Measurements from ENCODE around the gene TMEM179.
"Not testable (repeated sequence)": the region's sequence is repeated elsewhere in the genome, so short reads cannot be mapped to it uniquely, and the experiment has no call there.

TMEM179 gene

GRCh38 chr14:104604458-104605449 is at the start of gene TMEM179:
TSS of gene TMEM179 (minus strand) at chr14:104604772. CDS start at chr14:104604741, 31 bp downstream.
- Histone ChIP-seq H4K20me1 (ENCODE audit: control insufficient read depth, insufficient read depth, low read depth, low read length) (no peaks in the 10 kb centered on the region), H3K4me1 (ENCODE audit: control insufficient read depth, low read length) (no peaks in the 10 kb centered on the region), H3F3A (ENCODE audit: control insufficient read depth, insufficient read depth) (no peaks in the 10 kb centered on the region), H3K4me2 (ENCODE audit: low read length) (no peak within 1 kb of the TSS), H3K79me2 (ENCODE audit: control insufficient read depth, low read length) (no peaks in the 10 kb centered on the region), H3K27ac (ENCODE audit: low read depth, low read length) (no peak within 1 kb of the TSS), H3K4me3 (ENCODE audit: low read length) (no peak within 1 kb of the TSS), H3K9me3 (ENCODE audit: control insufficient read depth, insufficient read depth, low read length) (no peaks in the 10 kb centered on the region), H3K36me3 (ENCODE audit: control insufficient read depth, low read length) (no peaks in the 10 kb centered on the region), H3K9me2 (replicated peaks; ENCODE audit: control insufficient read depth, low read length) (no peaks in the 10 kb centered on the region), H3K27me3 (ENCODE audit: control insufficient read depth, low read length) (no peaks in the 10 kb centered on the region)
- TF ChIP-seq CTCF (IDR thresholded peaks at IDR 0.05; ENCODE audit: low read depth, low read length, poor library complexity, severe bottlenecking), result no peak
- TF ChIP-seq EZH2phosphoT487 (IDR thresholded peaks at IDR 0.05; ENCODE audit: borderline replicate concordance, low read length), result no peak

- H3K4me2 ChIP-seq (ENCODE audit: low read length), result no peak overlapping the region
- no peaks in the 10 kb centered on the region for H3K9me2 ChIP-seq (replicated peaks; ENCODE audit: control insufficient read depth, low read length)
- H3K4me1 ChIP-seq (ENCODE audit: control insufficient read depth, low read length), result peaks cover 54% of the 10 kb centered on the region
- no peak for TF ChIP-seq CTCF (IDR thresholded peaks at IDR 0.05; ENCODE audit: low read depth, low read length, poor library complexity, severe bottlenecking)
- no peaks in the 10 kb centered on the region for H3K79me2 ChIP-seq (ENCODE audit: control insufficient read depth, low read length)
- no peaks in the 10 kb centered on the region for H4K20me1 ChIP-seq (ENCODE audit: control insufficient read depth, insufficient read depth, low read depth, low read length)
- H3K36me3 ChIP-seq (ENCODE audit: control insufficient read depth, low read length), result peaks cover 4% of the 10 kb centered on the region
- H3K9me3 ChIP-seq (ENCODE audit: control insufficient read depth, insufficient read depth, low read length), result peaks cover 24% of the 10 kb centered on the region; the same call in 1 of the 2 replicates
- H3K4me3 ChIP-seq (ENCODE audit: low read length), result no peak overlapping the region
- H3F3A ChIP-seq (ENCODE audit: control insufficient read depth, insufficient read depth), result peaks cover 34% of the 10 kb centered on the region
- no peak overlapping the region for H3K27ac ChIP-seq (ENCODE audit: low read depth, low read length)
- H3K27me3 ChIP-seq (ENCODE audit: control insufficient read depth, low read length), result no peaks in the 10 kb centered on the region
Measured at GRCh38 chr14:104654119-104654518, 49.5 kb upstream of the TMEM179 start.

DNA sequence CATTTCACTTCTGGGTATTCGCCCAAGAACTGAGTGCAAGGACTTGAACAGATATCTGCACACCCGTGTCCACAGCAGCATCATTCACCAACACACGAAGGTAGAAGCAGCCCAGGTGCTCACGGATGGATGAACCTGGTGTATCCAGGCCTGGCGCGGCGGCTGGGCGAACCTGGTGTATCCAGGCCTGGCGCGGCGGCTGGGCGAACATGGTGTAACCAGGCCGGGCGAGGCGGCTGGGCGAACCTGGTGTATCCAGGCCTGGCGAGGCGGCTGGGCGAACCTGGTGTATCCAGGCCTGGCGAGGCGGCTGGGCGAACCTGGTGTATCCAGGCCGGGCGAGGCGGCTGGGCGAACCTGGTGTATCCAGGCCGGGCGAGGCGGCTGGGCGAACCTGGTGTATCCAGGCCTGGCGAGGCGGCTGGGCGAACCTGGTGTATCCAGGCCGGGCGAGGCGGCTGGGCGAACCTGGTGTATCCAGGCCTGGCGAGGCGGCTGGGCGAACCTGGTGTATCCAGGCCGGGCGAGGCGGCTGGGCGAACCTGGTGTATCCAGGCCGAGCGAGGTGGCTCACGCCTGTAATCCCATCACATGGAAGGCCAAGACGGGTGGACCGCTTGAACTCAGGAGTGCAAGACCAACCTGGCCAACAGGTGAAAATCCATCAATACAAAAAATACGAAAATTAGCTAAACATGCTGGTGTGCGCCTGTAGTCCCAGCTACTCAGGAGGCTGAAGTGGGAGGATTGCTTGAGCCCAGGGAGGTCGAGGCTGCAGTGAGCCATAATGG is 48.8 kb upstream of the TMEM179 start:
- not testable (repeated sequence) for H3K79me2 ChIP-seq (ENCODE audit: control insufficient read depth, low read length); H3K4me3 ChIP-seq (ENCODE audit: low read length); H3K27ac ChIP-seq (ENCODE audit: low read depth, low read length); H3K36me3 ChIP-seq (ENCODE audit: control insufficient read depth, low read length); H3K27me3 ChIP-seq (ENCODE audit: control insufficient read depth, low read length); H3K4me2 ChIP-seq (ENCODE audit: low read length); H3K9me2 ChIP-seq (replicated peaks; ENCODE audit: control insufficient read depth, low read length); H4K20me1 ChIP-seq (ENCODE audit: control insufficient read depth, insufficient read depth, low read depth, low read length)
- peaks cover 24% of the 10 kb centered on the region; the same call in 1 of the 2 replicates for H3K9me3 ChIP-seq (ENCODE audit: control insufficient read depth, insufficient read depth, low read length)
- peaks cover 26% of the 10 kb centered on the region for H3F3A ChIP-seq (ENCODE audit: control insufficient read depth, insufficient read depth)
- H3K4me1 ChIP-seq (ENCODE audit: control insufficient read depth, low read length), result peaks cover 46% of the 10 kb centered on the region

Data from DOHH2 (cell line).